Caco-2 (cell line): ENCODE data around the gene HES7. TPM values are rescaled to one million over a fixed set of nuclear protein-coding genes. Genes with fewer than 3 reads are reported as not detected.

ENCODE experiments used
- BruUV-seq: library from RNA; stranded (reverse); fragments of 400-500 nt; replicated peaks from 2 replicates; lab custom pipeline; 2021; lab: Mats Ljungman, UMichigan
- CTCF ChIA-PET: fragments of 300-600 bp; sonication (Branson Sonifier 250); formaldehyde crosslinking; loops from one replicate; lab custom pipeline; 2022; ENCODE audit warnings: antibody characterized with exemption; lab: Charles Lee
- POLR2A ChIA-PET: fragments of 300-600 bp; sonication (Branson Sonifier 250); formaldehyde crosslinking; loops from one replicate; lab custom pipeline; 2022; ENCODE audit warnings: antibody characterized with exemption; lab: Charles Lee
- DNase-seq, 2 experiments: peaks; one replicate each; pipeline versions ENCODE4 v3.0.0 to v3.0.0-alpha.2; 2020 to 2022
- H3K27me3 ChIP-seq: replicated peaks from 2 replicates; pipeline ENCODE4 v1.6.0; 2011; ENCODE audit warnings: low read length; ENCODE audit not compliant: control insufficient read depth, insufficient read depth
- H3K36me3 ChIP-seq: 2 replicates; pipeline ENCODE4 v1.5.1; 2011; ENCODE audit warnings: low read length; ENCODE audit not compliant: control insufficient read depth, insufficient read depth
- H3K4me1 ChIP-seq: fragments of 250-450 bp; sonication (Bioruptor Pico); 2 replicates; pipeline ENCODE4 v1.5.1; 2020; ENCODE audit warnings: mild to moderate bottlenecking
- H3K4me3 ChIP-seq: 2 replicates; pipeline ENCODE4 v1.5.1; 2011; ENCODE audit warnings: low read depth, mild to moderate bottlenecking, control low read depth, low read length
- H3K9me3 ChIP-seq: fragments of 250-450 bp; sonication (Bioruptor Pico); 2 replicates; pipeline ENCODE4 v1.5.1; 2020; ENCODE audit warnings: mild to moderate bottlenecking, moderate library complexity
- H3K27ac Mint-ChIP-seq: one replicate; pipeline ENCODE4 v1.8.0; 2022; ENCODE audit warnings: mixed read lengths; ENCODE audit not compliant: unreplicated experiment
- H3K27me3 Mint-ChIP-seq: one replicate; pipeline ENCODE4 v1.8.0; 2022; ENCODE audit warnings: mixed read lengths; ENCODE audit not compliant: insufficient read depth, unreplicated experiment
- H3K36me3 Mint-ChIP-seq: one replicate; pipeline ENCODE4 v1.8.0; 2022; ENCODE audit warnings: mild to moderate bottlenecking, mixed read lengths; ENCODE audit not compliant: insufficient read depth, unreplicated experiment
- H3K4me1 Mint-ChIP-seq: one replicate; pipeline ENCODE4 v1.8.0; 2022; ENCODE audit warnings: low read depth, mixed read lengths; ENCODE audit not compliant: unreplicated experiment
- H3K4me3 Mint-ChIP-seq: one replicate; pipeline ENCODE4 v1.8.0; 2022; ENCODE audit warnings: mild to moderate bottlenecking, moderate library complexity, mixed read lengths; ENCODE audit not compliant: unreplicated experiment
- H3K9me3 Mint-ChIP-seq: one replicate; pipeline ENCODE4 v1.8.0; 2022; ENCODE audit warnings: mixed read lengths; ENCODE audit not compliant: unreplicated experiment
- CTCF ChIP-seq, 2 experiments: fragments of 200-600 bp in 1 of 2; IDR thresholded peaks; 1 replicate in 1 of 2; 2 replicates in 1 of 2; pipeline versions ENCODE4 v1.5.1 to v1.8.0; 2011 to 2022; ENCODE audit warnings: antibody characterized with exemption in 1 of 2, control low read depth in 1 of 2, inconsistent platforms in 1 of 2, low read depth in 1 of 2, low read length in 1 of 2, mild to moderate bottlenecking in 1 of 2, moderate library complexity in 1 of 2; ENCODE audit not compliant: insufficient read depth in 1 of 2, severe bottlenecking in 1 of 2, unreplicated experiment in 1 of 2
- intact Hi-C: fragments of 100-400 bp; cut with micrococcal nuclease; formaldehyde crosslinking; loops from one replicate; pipeline ENCODE4 v1.10.0; 2022; ENCODE audit not compliant: unreplicated experiment
- total RNA-seq: library from RNA; stranded (reverse); gene quantifications from 2 replicates; pipeline ENCODE4 v1.2.3, GENCODE V29; 2022

Gene HES7
- total RNA-seq, 1 experiment from 2014 or later = not detected

DNA sequence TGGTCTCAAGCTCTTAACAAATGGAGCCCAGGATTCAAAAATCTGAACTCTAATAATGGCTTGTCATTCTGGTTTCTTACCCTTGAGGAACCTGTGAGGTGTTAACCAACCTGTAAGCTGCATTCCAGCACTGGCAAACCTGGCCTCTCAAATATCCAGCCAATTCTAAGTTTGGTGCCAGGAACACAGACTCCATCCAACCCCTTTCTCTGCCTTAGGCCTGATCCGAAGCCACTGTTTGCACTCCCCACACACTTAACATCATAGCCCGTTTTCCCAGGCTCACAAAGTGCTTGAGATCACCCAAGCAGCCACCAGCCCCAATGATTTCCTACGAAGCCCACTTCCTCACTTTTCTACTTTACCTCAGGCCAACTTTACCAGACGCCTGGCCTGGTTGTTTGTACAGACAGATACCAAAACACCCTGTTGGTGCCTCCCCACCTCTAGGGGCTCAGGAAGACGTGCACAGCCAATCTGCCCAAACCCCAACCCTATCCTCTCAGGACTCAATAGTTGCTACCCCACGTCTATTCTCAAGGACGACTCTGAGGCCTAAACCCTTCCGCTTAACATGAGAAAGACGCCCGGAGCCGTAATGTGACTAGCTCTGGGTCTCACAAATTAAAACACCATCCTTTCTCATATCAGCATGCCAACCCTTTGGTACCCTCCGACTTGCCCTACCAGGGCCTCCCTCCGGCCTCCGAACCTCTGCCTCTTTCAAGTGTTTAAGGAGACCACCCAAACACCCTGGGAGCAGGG, 31.5 kb upstream of the HES7 start:
- intact Hi-C loops = no loop called here
- peaks cover 24% of the 10 kb centered on the region for H3K36me3 Mint-ChIP-seq
- BruUV-seq = TSS peak; percentile 40

DNA sequence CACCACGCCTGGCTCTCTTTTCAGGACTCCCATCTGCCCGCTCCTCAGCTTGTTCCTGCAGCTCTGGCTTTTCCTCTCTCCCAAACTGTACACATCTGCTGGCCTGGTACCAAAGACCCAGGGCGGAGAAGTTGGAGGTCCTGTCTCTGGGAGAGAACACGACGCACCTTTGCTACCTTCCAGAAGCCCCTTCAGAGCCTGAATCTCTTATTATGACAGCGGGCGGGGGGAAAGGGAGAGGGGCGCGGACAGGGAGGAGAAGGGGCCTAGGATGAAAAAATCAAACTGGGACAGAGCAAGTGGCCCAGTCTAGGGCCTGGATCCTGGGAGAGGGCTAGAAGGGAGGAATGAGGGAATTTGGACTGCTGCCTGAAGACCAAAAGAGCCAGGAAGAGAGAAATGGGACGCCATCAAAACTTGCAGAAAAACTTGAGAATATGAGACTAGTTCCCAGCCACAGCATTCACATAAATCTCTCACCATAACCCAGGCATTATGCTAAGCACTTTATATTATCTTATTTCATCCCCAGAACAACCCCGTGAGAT, 30.8 kb upstream of the HES7 start:
- ChIA-PET CTCF (no interaction called here), POLR2A (interaction anchor here (1.2 kb wide), 1 partner anchor 18 kb away, joined by 3 read pairs; no protein-coding TSS in a partner anchor)
- TF ChIP-seq CTCF (IDR thresholded peaks at IDR 0.05; ENCODE audit: insufficient read depth in 1 of 2, low read depth in 1 of 2, low read length in 1 of 2, severe bottlenecking in 1 of 2, unreplicated experiment in 1 of 2) = no peak
- Mint-ChIP-seq H3K4me1 (peaks cover 21% of the 10 kb centered on the region), H3K27ac (peak overlapping the region; percentile 99), H3K4me3 (peak overlapping the region; percentile 84), H3K9me3 (no peaks in the 10 kb centered on the region), H3K36me3 (peaks cover 16% of the 10 kb centered on the region), H3K27me3 (no peaks in the 10 kb centered on the region)
- H3K36me3 ChIP-seq = no peaks in the 10 kb centered on the region
- peak overlapping the region; percentile 30 for H3K4me3 ChIP-seq
- H3K9me3 ChIP-seq = no peaks in the 10 kb centered on the region
- no peaks in the 10 kb centered on the region for H3K27me3 ChIP-seq
- intact Hi-C loops = no loop called here
- no peak for DNase-seq
- peaks cover 19% of the 10 kb centered on the region for H3K4me1 ChIP-seq
- no TSS peak for BruUV-seq

More for the DNA sequence above, 31.5 kb upstream of the HES7 start:
- Histone ChIP-seq H3K9me3 (no peaks in the 10 kb centered on the region), H3K4me1 (peaks cover 19% of the 10 kb centered on the region), H3K27me3 (no peaks in the 10 kb centered on the region), H3K36me3 (no peaks in the 10 kb centered on the region), H3K4me3 (peak overlapping the region; percentile 44)
- H3K4me3 Mint-ChIP-seq = no peak overlapping the region
- ChIA-PET CTCF (interaction anchor here (1.5 kb wide), 1 partner anchor 34 kb away, joined by 3 read pairs; no protein-coding TSS in a partner anchor), POLR2A (interaction anchor here (1.8 kb wide), 1 partner anchor 18 kb away, joined by 23 read pairs; no protein-coding TSS in a partner anchor)
- H3K27ac Mint-ChIP-seq = no peak overlapping the region
- peaks cover 26% of the 10 kb centered on the region for H3K4me1 Mint-ChIP-seq
- no peaks in the 10 kb centered on the region for H3K9me3 Mint-ChIP-seq
- H3K27me3 Mint-ChIP-seq = no peaks in the 10 kb centered on the region
- TF ChIP-seq CTCF (IDR thresholded peaks at IDR 0.05; ENCODE audit: insufficient read depth in 1 of 2, low read depth in 1 of 2, low read length in 1 of 2, severe bottlenecking in 1 of 2, unreplicated experiment in 1 of 2) = no peak
- DNase-seq = no peak

GRCh38 chr17:8153957-8154607, 30.2 kb upstream of the HES7 start:
- POLR2A ChIA-PET = interaction anchor here (1.2 kb wide), 1 partner anchor 19 kb away, joined by 3 read pairs; no protein-coding TSS in a partner anchor
- intact Hi-C loops = no loop called here
- no peaks in the 10 kb centered on the region for H3K9me3 Mint-ChIP-seq

More at GRCh38 chr17:8153957-8154607, 30.2 kb upstream of the HES7 start:
- no peak for TF ChIP-seq CTCF (IDR thresholded peaks at IDR 0.05; ENCODE audit: insufficient read depth in 1 of 2, low read depth in 1 of 2, low read length in 1 of 2, severe bottlenecking in 1 of 2, unreplicated experiment in 1 of 2)
- no peaks in the 10 kb centered on the region for H3K9me3 ChIP-seq
- H3K4me3 Mint-ChIP-seq = peak overlapping the region; percentile 84
- no TSS peak for BruUV-seq
- peak overlapping the region; percentile 99 for H3K27ac Mint-ChIP-seq
- H3K36me3 ChIP-seq = no peaks in the 10 kb centered on the region
- peaks cover 21% of the 10 kb centered on the region for H3K4me1 Mint-ChIP-seq
- CTCF ChIA-PET = no interaction called here
- peaks cover 16% of the 10 kb centered on the region for H3K36me3 Mint-ChIP-seq
- H3K4me3 ChIP-seq = peak overlapping the region; percentile 30
- H3K27me3 Mint-ChIP-seq = no peaks in the 10 kb centered on the region
- peak; percentile 84 to 88 for DNase-seq
- H3K27me3 ChIP-seq = no peaks in the 10 kb centered on the region
- H3K4me1 ChIP-seq = peaks cover 19% of the 10 kb centered on the region
